GM12878 (cell line): ENCODE measurements around the gene RAB43. TPM values are rescaled to one million over a fixed set of nuclear protein-coding genes. Genes with fewer than 3 reads are reported as not detected.

ENCODE experiments used
- ATAC-seq: fragments of 200-7000 bp; cut with Tn5 transposase; 3 replicates; pipeline ENCODE4 v1.9.1; 2020; ENCODE audit warnings: mild to moderate bottlenecking, moderate library complexity
- BruUV-seq: library from RNA; stranded (reverse); fragments of 400-500 nt; replicated peaks from 2 replicates; lab custom pipeline; 2021; lab: Mats Ljungman, UMichigan
- CTCF ChIA-PET: fragments of 300-600 bp; sonication (Branson Sonifier 250); formaldehyde crosslinking; extraction: SDS; loops from one replicate; lab custom pipeline; 2021; ENCODE audit warnings: inconsistent platforms; lab: Yijun Ruan, JAX
- POLR2A ChIA-PET: fragments of 350-600 bp; formaldehyde crosslinking; extraction: SDS; loops from one replicate; lab custom pipeline; 2021; ENCODE audit warnings: inconsistent platforms; lab: Charles Lee
- RAD21 ChIA-PET: fragments of 300-600 bp; sonication (Branson Sonifier 250); formaldehyde crosslinking; loops from one replicate; lab custom pipeline; 2023; ENCODE audit warnings: antibody characterized with exemption; ENCODE audit not compliant: unreplicated experiment; lab: Charles Lee
- SMC1A ChIA-PET: fragments of 300-600 bp; sonication (Branson Sonifier 250); formaldehyde crosslinking; loops from one replicate; lab custom pipeline; 2023; ENCODE audit not compliant: unreplicated experiment, uncharacterized antibody; lab: Charles Lee
- DNase-seq: peaks from one replicate; pipeline ENCODE4 v3.0.0-alpha.2; 2011; ENCODE audit warnings: low read depth, low spot score
- FAIRE-seq: peaks from 3 replicates; lab custom pipeline; 2011; peaks lifted over from hg19 to GRCh38; lab: Jason Lieb, UNC
- H2AFZ ChIP-seq: 2 replicates; pipeline ENCODE4 v1.6.0; 2011; ENCODE audit warnings: low read depth, low read length, control low read depth; ENCODE audit not compliant: control insufficient read depth
- H3K27ac ChIP-seq: 2 replicates; pipeline ENCODE4 v1.5.1; 2011; ENCODE audit warnings: control low read depth; ENCODE audit not compliant: control insufficient read depth, insufficient read depth
- H3K27me3 ChIP-seq, 2 experiments: replicated peaks in 1 of 2; 2 replicates each; pipeline versions ENCODE4 v1.6.0 to v1.6.1; 2011; ENCODE audit warnings: low read length in 1 of 2; ENCODE audit not compliant: control insufficient read depth in 2 of 2, insufficient read depth in 2 of 2
- H3K36me3 ChIP-seq, 2 experiments: 2 replicates each; pipeline ENCODE4 v1.5.1; 2011; ENCODE audit warnings: low read length in 1 of 2; ENCODE audit not compliant: control insufficient read depth in 2 of 2, insufficient read depth in 2 of 2
- H3K4me1 ChIP-seq: 2 replicates; pipeline ENCODE4 v1.6.1; 2011; ENCODE audit warnings: mild to moderate bottlenecking, low read length, moderate library complexity, mixed read lengths; ENCODE audit not compliant: control insufficient read depth, insufficient read depth
- H3K4me2 ChIP-seq: 2 replicates; pipeline ENCODE4 v1.6.0; 2011; ENCODE audit warnings: control low read depth; ENCODE audit not compliant: control insufficient read depth, insufficient read depth
- H3K4me3 ChIP-seq: fragments of 200-600 bp; sonication (generic); 2 replicates; pipeline ENCODE4 v1.5.1; 2016
- H3K79me2 ChIP-seq: 2 replicates; pipeline ENCODE4 v1.6.0; 2011; ENCODE audit warnings: low read length; ENCODE audit not compliant: control insufficient read depth, insufficient read depth
- H3K9ac ChIP-seq: 2 replicates; pipeline ENCODE4 v1.8.0; 2011; ENCODE audit warnings: low read length, control low read depth, mixed read lengths; ENCODE audit not compliant: control insufficient read depth, insufficient read depth
- H3K9me3 ChIP-seq: replicated peaks from 3 replicates; pipeline ENCODE4 v1.5.1; 2011; ENCODE audit warnings: mild to moderate bottlenecking, low read length; ENCODE audit not compliant: control insufficient read depth, insufficient read depth
- H4K20me1 ChIP-seq: 2 replicates; pipeline ENCODE4 v1.6.0; 2011; ENCODE audit not compliant: control insufficient read depth, insufficient read depth
- CBX3 ChIP-seq: fragments of 200-600 bp; sonication (generic); IDR thresholded peaks from 2 replicates; pipeline ENCODE4 v1.6.1; 2016; ENCODE audit warnings: low read depth, borderline replicate concordance
- CUX1 ChIP-seq: IDR thresholded peaks from 2 replicates; pipeline ENCODE4 v1.6.1; 2012; ENCODE audit warnings: improper control_type of control experiment, low read depth, low read length; ENCODE audit not compliant: insufficient replicate concordance
- EZH2 ChIP-seq: IDR thresholded peaks from 2 replicates; pipeline ENCODE4 v1.6.1; 2012; ENCODE audit warnings: low read depth, mild to moderate bottlenecking, control low read depth, inconsistent platforms, low read length, borderline replicate concordance; ENCODE audit not compliant: control insufficient read depth
- FOXK2 ChIP-seq: fragments of 450-650 bp; IDR thresholded peaks from 2 replicates; pipeline ENCODE4 v1.6.1; 2017; ENCODE audit warnings: mild to moderate bottlenecking, moderate library complexity
- KAT2A ChIP-seq: conservative IDR thresholded peaks from 2 replicates; pipeline ENCODE4 v1.6.1; 2011; ENCODE audit warnings: low read depth, low read length; ENCODE audit not compliant: control insufficient read depth
- NFYA ChIP-seq: IDR thresholded peaks from 2 replicates; pipeline ENCODE4 v1.6.1; 2011; ENCODE audit warnings: low read depth, mild to moderate bottlenecking, low read length, improper control_type of control experiment, borderline replicate concordance
- NKRF ChIP-seq: fragments of 450-650 bp; conservative IDR thresholded peaks from 2 replicates; pipeline ENCODE4 v1.6.1; 2017; ENCODE audit warnings: mild to moderate bottlenecking, moderate library complexity
- SMARCA5 ChIP-seq: fragments of 450-650 bp; IDR thresholded peaks from 2 replicates; pipeline ENCODE4 v1.6.1; 2017; ENCODE audit warnings: mild to moderate bottlenecking
- SP1 ChIP-seq: IDR thresholded peaks from one replicate; pipeline ENCODE4 v1.6.1; 2011; ENCODE audit warnings: low read depth, low read length
- TCF7 ChIP-seq: IDR thresholded peaks from 2 replicates; pipeline ENCODE4 v1.6.1; 2014; ENCODE audit warnings: antibody characterized with exemption, borderline replicate concordance
- YY1 ChIP-seq: IDR thresholded peaks from 2 replicates; pipeline ENCODE4 v1.6.1; 2011; ENCODE audit warnings: low read depth, mild to moderate bottlenecking, low read length
- ZNF384 ChIP-seq: IDR thresholded peaks from 2 replicates; pipeline ENCODE4 v1.6.1; 2012; ENCODE audit warnings: low read depth, mild to moderate bottlenecking, low read length, improper control_type of control experiment, borderline replicate concordance
- WGBS: methylation state at CpG from one replicate; pipeline ENCODE4 v1.1.6; 2016; ENCODE audit warnings: low lambda C conversion rate; ENCODE audit not compliant: insufficient replicate concordance, insufficient coverage; ENCODE audit errors: missing lambda C conversion rate; 5-methylcytosine and 5-hydroxymethylcytosine counted together
- in situ Hi-C: fragments of 300-500 bp; cut with MboI; formaldehyde crosslinking; loops from 9 replicates; pipeline ENCODE4 v1.14.3; 2018; ENCODE audit warnings: mixed read lengths
- intact Hi-C: fragments of 100-400 bp; cut with micrococcal nuclease; formaldehyde crosslinking; loops from one replicate; pipeline ENCODE4 v1.14.2; 2022; ENCODE audit not compliant: unreplicated experiment
- polyA plus RNA-seq, 11 experiments: library from polyadenylated mRNA; depleted of rRNA in 4 of 11; unstranded in 6 of 11; stranded (reverse) in 5 of 11; fragments of >200 nt; fragmentation: Nextera tagmentation in 4 of 11; fragmentation: Illumina TruSeq in 1 of 11; extraction: Ambion mirVana in 4 of 11; extraction: Trizol in 1 of 11; gene quantifications; 1 replicate in 1 of 11; 2 replicates in 10 of 11; pipeline versions ENCODE4 v1.2.1 to v1.2.3, GENCODE V29; 2011 to 2016; ENCODE audit warnings: inconsistent platforms in 2 of 11, missing spikeins in 2 of 11, low read depth in 1 of 11
- total RNA-seq, 4 experiments: library from RNA; depleted of rRNA in 3 of 4; stranded (reverse); fragments of >200 nt in 3 of 4; fragmentation: Illumina TruSeq in 1 of 4; extraction: Trizol in 1 of 4; gene quantifications; 2 replicates each; pipeline versions ENCODE4 v1.2.1 to v1.2.3, GENCODE V29; 2013 to 2021
- TF ChIP-seq, protein P1 (sequence below): fragments of 450-650 bp; formaldehyde crosslinking; IDR thresholded peaks from 2 replicates; pipeline ENCODE4 v1.5.0; 2022; ENCODE audit warnings: mild to moderate bottlenecking, missing genetic modification characterization

Gene RAB43
- total and polyA plus RNA-seq, 10 of the 15 experiments (the other 5 are each of a cell fraction or from before 2014, with no cell fraction given): 0.08 to 14.0 (median 4.0) TPM

GRCh38 chr3:129068291-129068886 lies 53.2 kb downstream of the RAB43 start:
- SMC1A ChIA-PET: interaction anchor here (1.1 to 1.9 kb wide), 2 partner anchors 15 to 51 kb away, joined by 3 to 6 read pairs; no protein-coding TSS in a partner anchor
- Histone ChIP-seq H3K4me1 (no peaks in the 10 kb centered on the region), H3K9me3 (peaks cover 5% of the 10 kb centered on the region; the same call in 1 of the 3 replicates), H4K20me1 (no peaks in the 10 kb centered on the region), H3K9ac (no peak overlapping the region), H3K27me3 (no peaks in the 10 kb centered on the region; a peak in 3 of 4 replicates), H2AFZ (no peak overlapping the region), H3K79me2 (no peaks in the 10 kb centered on the region), H3K4me3 (no peak overlapping the region), H3K36me3 (no peaks in the 10 kb centered on the region), H3K27ac (no peak overlapping the region), H3K4me2 (no peak overlapping the region)
- in situ Hi-C loops: no loop called here
- intact Hi-C loops: no loop called here
- WGBS: 29% methylated on average over 42 of the region's 44 CpGs
- FAIRE-seq: no peak
- POLR2A ChIA-PET: interaction anchor here (1.1 kb wide), 1 partner anchor 181 kb away, joined by 3 read pairs; the partner anchor contains the start of gene COPG1
- DNase-seq: no peak
- CTCF ChIA-PET: interaction anchor here (1.2 to 6.7 kb wide), 3 partner anchors 16 to 177 kb away, joined by 4 to 43 read pairs (median 9); no protein-coding TSS in a partner anchor
- RAD21 ChIA-PET: interaction anchor here (0.6 to 2.2 kb wide), 2 partner anchors 15 to 390 kb away, joined by 3 to 9 read pairs; no protein-coding TSS in a partner anchor
- peak; percentile 20 for ATAC-seq
- BruUV-seq: no TSS peak
- TF ChIP-seq CBX3 (no peak), TCF7 (no peak), ZNF384 (no peak), EZH2 (no peak), SMARCA5 (no peak), CUX1 (no peak), FOXK2 (no peak), KAT2A (no peak), YY1 (no peak), NKRF (no peak), NFYA (no peak), SP1 (no peak)
- TF ChIP-seq, protein P1, sequence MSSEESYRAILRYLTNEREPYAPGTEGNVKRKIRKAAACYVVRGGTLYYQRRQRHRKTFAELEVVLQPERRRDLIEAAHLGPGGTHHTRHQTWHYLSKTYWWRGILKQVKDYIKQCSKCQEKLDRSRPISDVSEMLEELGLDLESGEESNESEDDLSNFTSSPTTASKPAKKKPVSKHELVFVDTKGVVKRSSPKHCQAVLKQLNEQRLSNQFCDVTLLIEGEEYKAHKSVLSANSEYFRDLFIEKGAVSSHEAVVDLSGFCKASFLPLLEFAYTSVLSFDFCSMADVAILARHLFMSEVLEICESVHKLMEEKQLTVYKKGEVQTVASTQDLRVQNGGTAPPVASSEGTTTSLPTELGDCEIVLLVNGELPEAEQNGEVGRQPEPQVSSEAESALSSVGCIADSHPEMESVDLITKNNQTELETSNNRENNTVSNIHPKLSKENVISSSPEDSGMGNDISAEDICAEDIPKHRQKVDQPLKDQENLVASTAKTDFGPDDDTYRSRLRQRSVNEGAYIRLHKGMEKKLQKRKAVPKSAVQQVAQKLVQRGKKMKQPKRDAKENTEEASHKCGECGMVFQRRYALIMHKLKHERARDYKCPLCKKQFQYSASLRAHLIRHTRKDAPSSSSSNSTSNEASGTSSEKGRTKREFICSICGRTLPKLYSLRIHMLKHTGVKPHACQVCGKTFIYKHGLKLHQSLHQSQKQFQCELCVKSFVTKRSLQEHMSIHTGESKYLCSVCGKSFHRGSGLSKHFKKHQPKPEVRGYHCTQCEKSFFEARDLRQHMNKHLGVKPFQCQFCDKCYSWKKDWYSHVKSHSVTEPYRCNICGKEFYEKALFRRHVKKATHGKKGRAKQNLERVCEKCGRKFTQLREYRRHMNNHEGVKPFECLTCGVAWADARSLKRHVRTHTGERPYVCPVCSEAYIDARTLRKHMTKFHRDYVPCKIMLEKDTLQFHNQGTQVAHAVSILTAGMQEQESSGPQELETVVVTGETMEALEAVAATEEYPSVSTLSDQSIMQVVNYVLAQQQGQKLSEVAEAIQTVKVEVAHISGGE: no peak
